Activated CD8-positive, alpha-beta memory T cell treated with anti-CD3 and anti-CD28 coated beads, Interleukin-2, amount 50 U/mL, for 1 hour (primary cell): Measurements from ENCODE around the gene PGGHG.
A peak's percentile ranks its signal among the peaks of the same experiment; 100 is the strongest.
"Not testable (repeated sequence)": the region's sequence is repeated elsewhere in the genome, so short reads cannot be mapped to it uniquely, and the experiment has no call there.

Experiments used
- DNase-seq: peaks from one replicate; pipeline ENCODE4 v3.0.0-alpha.2; 2020; ENCODE audit errors: extremely low read depth

Gene PGGHG

DNA sequence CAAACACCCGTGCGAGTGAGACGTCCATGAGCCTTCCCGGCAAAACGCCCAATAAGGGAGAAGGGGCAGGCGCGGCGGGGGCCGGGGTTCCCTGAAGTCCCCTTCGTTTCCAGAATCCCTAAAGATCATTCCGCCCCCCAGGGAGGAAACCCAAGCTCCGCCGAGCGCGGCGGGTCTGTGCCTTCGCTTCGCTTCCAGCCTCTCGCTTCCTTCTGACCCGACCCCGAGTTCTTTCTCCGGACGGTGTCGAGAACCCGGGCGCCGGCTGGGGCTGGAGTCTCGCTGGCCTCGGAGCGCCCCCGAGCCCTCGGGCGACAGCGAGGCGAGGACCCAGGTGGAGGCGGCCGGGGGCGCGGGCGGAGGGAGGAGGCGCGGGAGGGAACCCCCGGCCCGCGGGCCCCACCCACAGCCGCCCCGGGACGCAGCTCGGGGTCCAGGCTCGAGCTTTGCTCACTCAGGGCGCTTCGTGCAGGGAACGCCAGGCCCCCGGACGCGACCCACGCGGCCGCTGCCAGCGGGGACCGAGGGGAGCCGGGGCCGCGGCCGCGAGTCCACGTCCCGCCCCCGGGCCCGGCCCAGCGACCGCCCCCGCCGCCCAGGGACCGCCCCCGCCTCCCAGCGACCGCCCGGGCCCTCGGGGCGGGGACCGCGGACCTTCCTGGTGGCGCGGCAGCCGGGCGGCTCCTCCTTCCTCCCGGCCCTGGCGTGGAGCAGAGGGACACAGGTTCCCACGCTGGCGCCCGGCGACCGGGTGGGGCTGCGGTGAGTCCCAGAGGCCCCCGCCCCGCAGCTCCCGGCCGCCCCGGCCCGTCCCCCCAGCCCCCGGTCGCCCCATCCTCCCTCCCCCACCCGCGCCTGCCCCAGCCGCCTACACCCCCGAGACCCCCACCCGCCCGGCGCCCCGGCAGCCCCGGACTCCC lies at the start of gene PGGHG:
Gene PGGHG, plus strand, starts transcription at position 649 of the 920 bp plus-strand sequence. CDS start 691 bp downstream, outside the sequence.
- no peak for DNase-seq

DNA sequence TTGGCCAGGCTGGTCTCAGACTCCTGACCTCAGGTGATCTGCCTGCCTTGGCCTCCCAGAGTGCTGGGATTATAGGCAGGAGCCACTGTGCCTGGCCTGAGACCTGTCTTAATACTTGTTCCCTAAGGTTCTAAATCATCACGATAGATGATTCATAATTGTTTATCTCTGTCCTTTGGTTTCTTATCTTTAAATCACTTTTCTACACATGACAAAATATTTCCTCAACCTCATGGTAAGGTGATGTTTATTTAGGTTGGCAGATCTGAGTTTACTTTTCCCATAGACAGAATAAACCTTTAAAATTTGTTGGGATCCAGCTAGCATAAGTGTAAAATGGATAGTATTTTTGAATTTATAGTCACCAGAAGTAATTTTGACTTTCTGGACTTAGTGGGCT lies 48.6 kb upstream of the PGGHG start:
- DNase-seq: no peak

- no peak for DNase-seq
Measured at GRCh38 chr11:241634-242033, 47.3 kb upstream of the PGGHG start.

GRCh38 chr11:244376-244775 lies 44.5 kb upstream of the PGGHG start:
- DNase-seq: no peak

GRCh38 chr11:249062-249461 lies 39.9 kb upstream of the PGGHG start:
- no peak for DNase-seq

- DNase-seq: no peak
Measured at GRCh38 chr11:250274-250673, 38.7 kb upstream of the PGGHG start.

GRCh38 chr11:250740-251299 lies 38.1 kb upstream of the PGGHG start:
- DNase-seq: peak; percentile 59

DNA sequence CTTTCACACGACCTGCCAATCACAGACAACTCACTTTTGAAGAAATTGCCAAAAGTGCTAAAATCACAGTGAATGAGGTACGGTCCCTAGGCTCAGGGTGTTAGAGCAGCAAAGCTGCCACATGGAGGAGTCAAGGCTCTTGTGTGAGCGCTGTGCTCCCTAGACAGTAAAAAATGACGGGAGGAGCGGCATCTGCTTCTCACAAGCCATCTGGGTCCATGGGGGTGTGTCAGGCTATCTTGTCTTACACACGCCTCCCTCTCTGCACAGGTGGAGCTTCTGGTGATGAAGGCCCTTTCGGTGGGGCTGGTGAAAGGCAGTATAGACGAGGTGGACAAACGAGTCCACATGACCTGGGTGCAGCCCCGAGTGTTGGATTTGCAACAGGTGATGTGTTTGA lies 37.4 kb upstream of the PGGHG start:
- no peak for DNase-seq

- no peak for DNase-seq
Measured at GRCh38 chr11:252666-253065, 36.3 kb upstream of the PGGHG start.

DNA sequence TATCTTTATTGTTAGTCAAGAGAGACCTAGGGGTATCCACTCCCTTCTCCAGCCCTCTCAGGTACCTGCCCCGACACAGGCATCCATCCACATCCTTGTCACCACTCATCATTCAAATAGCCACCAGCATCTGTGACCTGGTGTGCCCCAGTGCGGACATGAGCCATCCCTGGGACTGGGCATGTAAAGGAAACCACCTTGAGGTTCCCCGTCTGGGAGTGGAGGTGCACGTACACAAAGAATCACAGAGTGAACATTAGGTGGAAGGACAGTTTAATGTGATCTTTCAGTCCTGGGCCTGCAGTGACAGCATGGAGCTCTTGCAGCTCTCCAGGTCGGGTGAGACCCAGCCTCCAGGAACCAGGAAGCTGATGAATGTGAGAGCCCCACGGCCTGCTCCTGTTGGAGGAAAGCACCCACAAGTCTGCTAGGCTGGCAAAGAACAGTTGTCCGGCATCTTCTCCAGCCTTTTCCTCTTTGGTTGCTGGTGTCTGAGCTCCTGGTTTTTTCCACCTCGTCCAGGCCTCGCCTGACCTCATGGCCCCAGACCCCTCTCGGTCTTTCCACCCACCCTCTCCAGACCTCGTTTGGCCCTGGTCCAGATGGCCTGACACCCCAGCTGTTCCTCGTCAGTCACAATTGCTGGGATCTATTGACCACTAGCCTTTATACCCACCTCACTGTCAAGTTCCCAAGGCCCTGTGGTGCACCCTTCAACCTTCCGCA lies 35.6 kb upstream of the PGGHG start:
- DNase-seq: no peak

GRCh38 chr11:253886-254270 lies 35.0 kb upstream of the PGGHG start:
- no peak for DNase-seq

- no peak for DNase-seq
Measured at GRCh38 chr11:255176-255575, 33.8 kb upstream of the PGGHG start.

DNA sequence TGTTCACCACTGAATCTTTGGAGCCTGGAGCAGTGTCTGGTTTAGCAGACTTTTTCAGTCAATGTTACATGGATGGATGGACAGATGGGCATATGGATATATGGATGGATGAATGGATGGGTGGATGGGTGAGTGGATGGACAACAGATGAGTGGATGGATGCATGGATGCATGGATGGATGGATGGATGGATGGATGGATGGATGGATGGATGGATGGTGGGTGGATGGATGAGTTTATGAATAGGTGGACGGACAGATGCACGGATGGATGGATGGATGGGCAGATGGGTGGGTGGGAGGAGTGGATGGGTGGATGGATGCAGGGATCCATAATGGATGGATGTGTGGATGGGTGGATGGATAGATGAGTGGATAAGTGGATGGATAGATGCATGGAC lies 33.1 kb upstream of the PGGHG start:
- DNase-seq: no peak

- no peak for DNase-seq
Measured at GRCh38 chr11:256952-257737, 31.8 kb upstream of the PGGHG start.

- DNase-seq: no peak
Measured at GRCh38 chr11:257766-258493, 31.0 kb upstream of the PGGHG start.

- no peak for DNase-seq
Measured at GRCh38 chr11:259413-259812, 29.5 kb upstream of the PGGHG start.

- DNase-seq: no peak
Measured at GRCh38 chr11:261624-262023, 27.3 kb upstream of the PGGHG start.

GRCh38 chr11:266676-267439 lies 22.1 kb upstream of the PGGHG start:
- no peak for DNase-seq

DNA sequence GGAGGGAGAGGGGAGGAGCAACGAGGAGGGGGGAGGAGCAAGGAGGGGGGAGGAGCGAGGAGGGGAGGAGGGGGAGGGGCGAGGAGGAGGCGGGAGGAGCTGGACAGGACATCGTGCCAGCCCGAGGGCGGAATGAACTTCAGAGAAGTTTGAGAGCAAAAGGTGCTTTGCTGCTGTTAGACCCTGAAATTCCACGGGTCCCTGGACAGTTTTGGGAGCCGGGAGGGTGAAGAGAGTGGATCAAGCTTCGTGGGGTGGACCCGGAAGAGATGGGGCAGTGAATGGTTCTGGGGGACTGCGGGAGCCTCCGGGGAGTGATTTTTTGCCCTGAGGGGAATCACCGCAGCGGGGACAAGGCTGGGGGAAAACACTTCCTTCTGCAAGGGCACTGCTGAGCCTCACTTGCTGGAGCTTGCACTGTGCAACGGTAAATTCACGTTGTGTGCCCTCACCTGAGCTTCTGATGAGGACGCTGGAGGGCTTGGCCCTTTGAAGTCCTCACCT lies 21.4 kb upstream of the PGGHG start:
- no peak for DNase-seq

GRCh38 chr11:268716-269145 lies 20.2 kb upstream of the PGGHG start:
- DNase-seq: not testable (repeated sequence)
